NOMO-1 (cell line): ENCODE results near the gene TMEFF2.
"Not testable (repeated sequence)": the region's sequence is repeated elsewhere in the genome, so short reads cannot be mapped to it uniquely, and the experiment has no call there.

Experiments used
- DNase-seq, 2 experiments: peaks; one replicate each; lab custom pipeline; 2025; ENCODE audit not compliant: unreplicated experiment in 2 of 2; lab: John Stamatoyannopoulos, UW

The TMEFF2 gene

GRCh38 chr2:192137451-192137850 is 57.3 kb downstream of the TMEFF2 start:
- no peak for DNase-seq

- DNase-seq: not testable (repeated sequence)
Measured at GRCh38 chr2:192132604-192133003, 62.1 kb downstream of the TMEFF2 start.

DNA sequence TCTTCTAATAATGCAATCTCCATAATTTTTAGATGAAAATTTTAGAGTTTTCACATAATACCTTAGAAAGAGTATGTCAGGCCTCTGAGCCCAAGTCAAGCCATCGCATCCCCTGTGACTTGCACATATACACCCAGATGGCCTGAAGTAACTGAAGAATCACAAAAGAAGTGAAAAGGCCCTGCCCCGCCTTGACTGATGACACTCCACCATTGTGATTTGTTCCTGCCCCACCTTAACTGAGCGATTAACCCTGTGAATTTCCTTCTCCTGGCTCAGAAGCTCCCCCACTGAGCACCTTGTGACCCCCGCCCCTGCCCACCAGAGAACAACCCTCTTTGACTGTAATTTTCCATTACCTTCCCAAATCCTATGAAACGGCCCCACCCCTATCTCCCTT is 64.4 kb downstream of the TMEFF2 start:
- not testable (repeated sequence) for DNase-seq

- no peak for DNase-seq
Measured at GRCh38 chr2:192128655-192129054, 66.1 kb downstream of the TMEFF2 start.

GRCh38 chr2:192127434-192127833 is 67.3 kb downstream of the TMEFF2 start:
- DNase-seq: no peak

GRCh38 chr2:192126912-192127311 is 67.8 kb downstream of the TMEFF2 start:
- DNase-seq: no peak

DNA sequence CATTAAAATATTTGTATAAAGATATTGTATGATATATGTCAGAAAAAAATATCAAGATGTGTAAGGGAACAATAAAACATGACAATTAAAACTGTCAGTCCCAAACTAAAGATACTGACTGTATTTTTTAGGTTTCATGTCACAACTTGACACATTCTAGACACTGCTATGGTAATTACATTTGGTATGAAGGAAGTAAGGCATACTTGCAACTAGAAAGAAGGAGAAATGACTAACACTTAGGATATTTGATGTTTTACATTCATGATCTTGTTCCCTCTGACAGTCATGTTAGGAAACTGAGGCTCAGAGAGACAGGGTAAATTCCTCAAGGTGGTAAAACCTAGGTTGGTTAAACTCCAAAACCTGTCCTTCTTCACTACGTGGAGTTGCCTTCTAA is 68.3 kb downstream of the TMEFF2 start:
- no peak for DNase-seq

DNA sequence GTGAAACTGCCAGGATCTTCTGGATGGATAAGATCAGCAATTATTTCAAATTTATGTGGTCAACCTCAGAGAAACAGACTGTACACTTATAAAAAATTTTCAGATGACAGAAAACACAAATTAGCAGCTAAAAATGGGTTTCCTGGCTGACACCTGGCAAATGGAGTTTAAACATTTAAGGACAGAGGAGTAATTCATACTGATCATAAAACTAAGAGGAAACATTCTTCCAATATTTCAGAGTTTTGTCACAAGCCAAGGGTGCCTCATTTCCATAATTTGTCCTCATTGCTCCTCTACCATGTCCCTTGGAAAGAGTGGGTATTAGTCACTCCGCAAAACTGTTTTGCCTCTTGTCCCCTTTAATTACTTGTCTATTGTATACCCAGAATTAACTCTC is 70.2 kb downstream of the TMEFF2 start:
- DNase-seq: no peak

DNA sequence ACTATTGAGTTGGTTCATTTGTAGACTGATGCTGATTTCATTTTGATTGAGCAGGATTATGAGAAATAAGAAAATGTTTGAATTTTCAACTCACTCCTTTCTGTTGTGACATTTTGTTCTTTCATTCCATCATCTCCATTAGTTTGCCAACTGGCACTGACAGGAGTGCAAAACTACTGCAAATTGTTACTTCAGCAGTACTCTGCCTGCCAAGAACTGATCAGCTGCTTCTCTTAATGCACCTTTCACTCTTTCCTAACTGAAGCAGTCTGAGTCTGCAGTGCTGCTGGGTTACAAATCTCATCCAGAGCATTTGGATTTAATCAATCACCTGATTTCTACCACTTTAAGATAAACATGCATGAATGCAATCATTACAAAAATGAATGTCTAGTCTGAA is 70.9 kb downstream of the TMEFF2 start:
- DNase-seq: no peak

DNA sequence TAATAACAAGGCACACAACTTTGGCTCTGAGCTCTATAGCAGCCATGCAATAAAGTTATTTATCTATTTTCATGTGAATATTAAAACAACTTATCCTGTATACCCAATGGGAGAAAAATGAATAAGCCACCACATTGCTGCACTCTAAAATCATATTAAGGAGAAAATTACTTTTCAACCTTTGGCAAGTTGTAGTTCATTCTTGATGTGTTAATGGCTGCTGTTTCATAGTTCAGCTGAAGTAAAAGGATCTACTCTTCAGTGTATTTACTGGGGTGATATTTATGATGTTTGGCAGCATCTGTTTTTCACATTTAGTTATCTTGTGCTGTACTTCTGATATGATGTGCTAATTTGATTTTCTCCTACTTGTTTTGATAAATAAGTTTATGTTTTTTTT is 71.8 kb downstream of the TMEFF2 start:
- no peak for DNase-seq

- no peak for DNase-seq
Measured at GRCh38 chr2:192122141-192122540, 72.6 kb downstream of the TMEFF2 start.

DNA sequence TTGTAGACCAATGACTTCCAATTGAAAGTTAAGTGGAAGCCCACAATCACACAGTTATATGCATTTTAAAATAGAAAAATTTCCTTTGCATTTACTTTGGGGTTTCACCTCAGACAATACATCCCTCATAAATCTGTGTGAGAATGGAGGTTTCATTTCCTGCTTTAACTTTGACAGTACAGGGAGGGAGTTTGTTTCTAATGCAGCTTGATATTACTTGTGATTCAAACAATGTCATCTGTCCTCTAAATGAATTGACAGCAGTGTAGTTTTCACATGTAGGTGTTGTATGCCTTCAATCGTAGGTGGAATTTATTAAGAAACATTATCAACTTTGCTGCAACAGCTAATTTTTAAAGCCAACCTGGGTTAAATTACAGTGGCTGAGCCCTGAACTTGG is 75.2 kb downstream of the TMEFF2 start:
- DNase-seq: peak in 1 of 2 experiments; percentile 75

GRCh38 chr2:192117705-192118104 is 77.0 kb downstream of the TMEFF2 start:
- no peak for DNase-seq

GRCh38 chr2:192111536-192111935 is 83.2 kb downstream of the TMEFF2 start:
- not testable (repeated sequence) for DNase-seq

- DNase-seq: no peak
Measured at GRCh38 chr2:192099742-192100141, 95.0 kb downstream of the TMEFF2 start.

GRCh38 chr2:192098814-192099491 is 95.8 kb downstream of the TMEFF2 start:
- DNase-seq: no peak

- DNase-seq: no peak
Measured at GRCh38 chr2:192091476-192091875, 103.3 kb downstream of the TMEFF2 start.

GRCh38 chr2:192090911-192091310 is 103.8 kb downstream of the TMEFF2 start:
- DNase-seq: no peak

DNA sequence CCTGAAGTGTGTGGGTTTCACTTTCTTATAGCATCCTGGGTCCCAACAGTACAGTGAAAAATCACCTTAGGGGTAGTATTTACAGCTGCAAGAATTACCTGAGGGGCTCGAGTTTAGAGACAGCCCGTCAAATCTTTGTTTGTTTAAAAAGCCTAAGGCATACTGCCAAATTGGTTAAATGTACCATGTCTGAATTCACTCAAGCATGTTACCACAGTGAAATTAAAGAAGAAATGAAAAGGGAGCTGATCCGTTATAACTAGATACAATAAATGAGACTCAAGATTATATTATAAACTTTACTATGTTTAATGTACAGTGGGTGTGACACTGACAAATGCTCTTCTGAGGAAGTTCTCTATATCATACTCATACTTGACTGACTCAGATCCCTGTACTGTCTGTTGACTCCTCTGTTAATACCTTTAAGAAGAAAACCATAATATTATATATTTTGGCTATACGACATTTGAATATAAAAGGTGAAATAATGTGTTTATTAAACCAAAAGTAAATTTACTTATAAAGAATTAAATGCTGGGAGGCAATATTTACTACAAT is 107.3 kb downstream of the TMEFF2 start:
- no peak for DNase-seq

DNA sequence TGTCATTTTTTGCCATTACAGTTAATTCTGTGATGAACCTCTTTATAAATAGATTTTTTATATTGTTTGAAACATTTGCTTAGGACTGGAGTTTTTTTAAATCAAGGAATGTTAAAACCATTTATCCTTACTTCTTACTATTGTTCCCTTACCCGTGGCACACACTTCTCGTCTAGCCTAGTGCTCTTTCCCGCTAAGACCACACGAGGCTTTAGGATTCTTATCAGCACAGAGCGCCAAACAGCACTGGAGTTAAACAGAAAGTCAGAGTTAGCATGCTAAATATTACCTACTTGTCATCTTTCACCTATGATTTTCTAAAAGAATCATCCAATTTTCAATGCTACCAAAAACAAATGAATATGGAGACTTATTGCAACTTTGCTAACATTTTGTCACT is 112.6 kb downstream of the TMEFF2 start:
- DNase-seq: no peak

DNA sequence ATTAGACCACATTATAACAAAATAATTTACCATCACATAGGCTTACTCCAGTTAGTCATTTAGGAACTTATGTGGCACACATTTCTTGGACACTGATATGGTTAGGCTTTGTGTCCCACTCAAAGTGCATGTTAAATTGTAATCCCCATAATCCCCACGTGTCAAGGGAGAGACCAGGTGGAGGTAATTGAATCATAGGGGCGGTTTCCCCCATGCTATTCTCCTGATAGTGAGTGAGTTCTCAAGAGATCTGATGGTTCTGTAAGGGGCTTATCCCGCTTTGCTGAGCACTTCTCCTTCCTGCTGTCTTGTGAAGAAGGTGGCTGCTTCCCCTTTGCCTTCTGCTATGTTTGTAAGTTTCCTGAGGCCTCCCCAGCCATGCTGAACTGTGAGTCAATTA is 114.6 kb downstream of the TMEFF2 start:
- not testable (repeated sequence) for DNase-seq

GRCh38 chr2:192073878-192074277 is 120.9 kb downstream of the TMEFF2 start:
- no peak for DNase-seq

GRCh38 chr2:192072778-192073177 is 122.0 kb downstream of the TMEFF2 start:
- no peak for DNase-seq
